Caco-2 (cell line): Measurements from ENCODE around the gene KRT15. TPM values are rescaled to one million over a fixed set of nuclear protein-coding genes. Genes with fewer than 3 reads are reported as not detected.

Experiments used
- BruUV-seq: library from RNA; stranded (reverse); fragments of 400-500 nt; replicated peaks from 2 replicates; lab custom pipeline; 2021; lab: Mats Ljungman, UMichigan
- CTCF ChIA-PET: fragments of 300-600 bp; sonication (Branson Sonifier 250); formaldehyde crosslinking; loops from one replicate; lab custom pipeline; 2022; ENCODE audit warnings: antibody characterized with exemption; lab: Charles Lee
- POLR2A ChIA-PET: fragments of 300-600 bp; sonication (Branson Sonifier 250); formaldehyde crosslinking; loops from one replicate; lab custom pipeline; 2022; ENCODE audit warnings: antibody characterized with exemption; lab: Charles Lee
- DNase-seq, 2 experiments: peaks; one replicate each; pipeline versions ENCODE4 v3.0.0 to v3.0.0-alpha.2; 2020 to 2022
- H3K27me3 ChIP-seq: replicated peaks from 2 replicates; pipeline ENCODE4 v1.6.0; 2011; ENCODE audit warnings: low read length; ENCODE audit not compliant: control insufficient read depth, insufficient read depth
- H3K36me3 ChIP-seq: 2 replicates; pipeline ENCODE4 v1.5.1; 2011; ENCODE audit warnings: low read length; ENCODE audit not compliant: control insufficient read depth, insufficient read depth
- H3K4me1 ChIP-seq: fragments of 250-450 bp; sonication (Bioruptor Pico); 2 replicates; pipeline ENCODE4 v1.5.1; 2020; ENCODE audit warnings: mild to moderate bottlenecking
- H3K4me3 ChIP-seq: 2 replicates; pipeline ENCODE4 v1.5.1; 2011; ENCODE audit warnings: low read depth, mild to moderate bottlenecking, control low read depth, low read length
- H3K9me3 ChIP-seq: fragments of 250-450 bp; sonication (Bioruptor Pico); 2 replicates; pipeline ENCODE4 v1.5.1; 2020; ENCODE audit warnings: mild to moderate bottlenecking, moderate library complexity
- H3K27ac Mint-ChIP-seq: one replicate; pipeline ENCODE4 v1.8.0; 2022; ENCODE audit warnings: mixed read lengths; ENCODE audit not compliant: unreplicated experiment
- H3K27me3 Mint-ChIP-seq: one replicate; pipeline ENCODE4 v1.8.0; 2022; ENCODE audit warnings: mixed read lengths; ENCODE audit not compliant: insufficient read depth, unreplicated experiment
- H3K36me3 Mint-ChIP-seq: one replicate; pipeline ENCODE4 v1.8.0; 2022; ENCODE audit warnings: mild to moderate bottlenecking, mixed read lengths; ENCODE audit not compliant: insufficient read depth, unreplicated experiment
- H3K4me1 Mint-ChIP-seq: one replicate; pipeline ENCODE4 v1.8.0; 2022; ENCODE audit warnings: low read depth, mixed read lengths; ENCODE audit not compliant: unreplicated experiment
- H3K4me3 Mint-ChIP-seq: one replicate; pipeline ENCODE4 v1.8.0; 2022; ENCODE audit warnings: mild to moderate bottlenecking, moderate library complexity, mixed read lengths; ENCODE audit not compliant: unreplicated experiment
- H3K9me3 Mint-ChIP-seq: one replicate; pipeline ENCODE4 v1.8.0; 2022; ENCODE audit warnings: mixed read lengths; ENCODE audit not compliant: unreplicated experiment
- intact Hi-C: fragments of 100-400 bp; cut with micrococcal nuclease; formaldehyde crosslinking; loops from one replicate; pipeline ENCODE4 v1.10.0; 2022; ENCODE audit not compliant: unreplicated experiment
- total RNA-seq: library from RNA; stranded (reverse); gene quantifications from 2 replicates; pipeline ENCODE4 v1.2.3, GENCODE V29; 2022
- TF ChIP-seq, protein P1 (sequence below), 2 experiments: fragments of 200-600 bp in 1 of 2; IDR thresholded peaks; 1 replicate in 1 of 2; 2 replicates in 1 of 2; pipeline versions ENCODE4 v1.5.1 to v1.8.0; 2011 to 2022; ENCODE audit warnings: antibody characterized with exemption in 1 of 2, control low read depth in 1 of 2, inconsistent platforms in 1 of 2, low read depth in 1 of 2, low read length in 1 of 2, mild to moderate bottlenecking in 1 of 2, moderate library complexity in 1 of 2; ENCODE audit not compliant: insufficient read depth in 1 of 2, severe bottlenecking in 1 of 2, unreplicated experiment in 1 of 2

KRT15 gene
- total RNA-seq, 1 experiment from 2014 or later, result 5.3 TPM

DNA sequence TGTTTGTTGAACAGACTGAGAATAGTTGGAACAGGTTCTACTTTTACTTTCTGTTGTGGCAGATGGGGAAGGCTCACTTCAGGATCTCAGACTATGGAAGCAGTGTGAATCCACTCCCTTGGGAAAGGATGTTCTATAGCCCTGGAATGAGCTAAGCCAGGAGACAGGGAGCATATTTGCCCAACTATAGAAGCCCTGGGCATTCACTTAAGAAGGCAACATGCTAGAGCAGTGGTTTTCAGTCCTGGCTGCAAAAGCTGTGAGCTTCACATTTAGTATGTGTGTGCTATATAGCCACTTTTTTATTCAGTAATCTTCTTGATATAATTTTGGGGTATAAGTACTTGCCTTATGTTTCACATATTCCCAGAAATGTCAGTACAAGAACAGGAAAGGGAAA is 50.3 kb downstream of the KRT15 start:
- TF ChIP-seq, protein P1, sequence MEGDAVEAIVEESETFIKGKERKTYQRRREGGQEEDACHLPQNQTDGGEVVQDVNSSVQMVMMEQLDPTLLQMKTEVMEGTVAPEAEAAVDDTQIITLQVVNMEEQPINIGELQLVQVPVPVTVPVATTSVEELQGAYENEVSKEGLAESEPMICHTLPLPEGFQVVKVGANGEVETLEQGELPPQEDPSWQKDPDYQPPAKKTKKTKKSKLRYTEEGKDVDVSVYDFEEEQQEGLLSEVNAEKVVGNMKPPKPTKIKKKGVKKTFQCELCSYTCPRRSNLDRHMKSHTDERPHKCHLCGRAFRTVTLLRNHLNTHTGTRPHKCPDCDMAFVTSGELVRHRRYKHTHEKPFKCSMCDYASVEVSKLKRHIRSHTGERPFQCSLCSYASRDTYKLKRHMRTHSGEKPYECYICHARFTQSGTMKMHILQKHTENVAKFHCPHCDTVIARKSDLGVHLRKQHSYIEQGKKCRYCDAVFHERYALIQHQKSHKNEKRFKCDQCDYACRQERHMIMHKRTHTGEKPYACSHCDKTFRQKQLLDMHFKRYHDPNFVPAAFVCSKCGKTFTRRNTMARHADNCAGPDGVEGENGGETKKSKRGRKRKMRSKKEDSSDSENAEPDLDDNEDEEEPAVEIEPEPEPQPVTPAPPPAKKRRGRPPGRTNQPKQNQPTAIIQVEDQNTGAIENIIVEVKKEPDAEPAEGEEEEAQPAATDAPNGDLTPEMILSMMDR (IDR thresholded peaks at IDR 0.05; ENCODE audit: insufficient read depth in 1 of 2, low read depth in 1 of 2, low read length in 1 of 2, severe bottlenecking in 1 of 2, unreplicated experiment in 1 of 2), result no peak
- Mint-ChIP-seq H3K36me3 (no peaks in the 10 kb centered on the region), H3K27me3 (no peaks in the 10 kb centered on the region), H3K27ac (no peak overlapping the region), H3K4me1 (no peaks in the 10 kb centered on the region), H3K4me3 (no peak overlapping the region), H3K9me3 (peaks cover 10% of the 10 kb centered on the region)
- no peaks in the 10 kb centered on the region for H3K36me3 ChIP-seq
- no peak overlapping the region for H3K4me3 ChIP-seq
- H3K4me1 ChIP-seq, result no peaks in the 10 kb centered on the region
- POLR2A ChIA-PET, result no interaction called here
- H3K27me3 ChIP-seq, result no peaks in the 10 kb centered on the region
- H3K9me3 ChIP-seq, result peaks cover 6% of the 10 kb centered on the region
- no peak for DNase-seq
- intact Hi-C loops, result no loop called here
- CTCF ChIA-PET, result no interaction called here
- no TSS peak for BruUV-seq

DNA sequence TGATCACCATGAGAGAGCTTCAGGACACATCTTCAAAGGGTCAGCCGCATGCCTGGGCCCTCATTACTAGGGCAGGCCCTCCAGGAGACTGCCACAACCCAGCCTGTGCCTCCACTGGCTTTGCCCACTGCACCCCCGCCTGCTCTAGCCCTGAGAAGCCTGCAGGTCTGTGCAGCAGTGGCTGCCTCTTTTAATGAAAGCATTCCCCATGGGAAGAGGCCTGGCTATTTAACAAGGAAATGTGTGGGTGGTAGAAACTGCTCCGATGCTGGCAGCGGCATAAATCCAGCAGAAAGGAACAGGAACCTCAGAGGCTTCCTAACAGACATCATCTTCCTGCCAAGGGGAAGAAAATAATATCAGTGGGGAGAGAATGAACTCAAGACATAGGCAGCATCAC is 51.1 kb downstream of the KRT15 start:
- Mint-ChIP-seq H3K4me1 (no peaks in the 10 kb centered on the region), H3K4me3 (no peak overlapping the region), H3K9me3 (peaks cover 10% of the 10 kb centered on the region), H3K27ac (no peak overlapping the region), H3K27me3 (no peaks in the 10 kb centered on the region), H3K36me3 (no peaks in the 10 kb centered on the region)
- H3K27me3 ChIP-seq, result no peaks in the 10 kb centered on the region
- TF ChIP-seq, protein P1 (IDR thresholded peaks at IDR 0.05; ENCODE audit: insufficient read depth in 1 of 2, low read depth in 1 of 2, low read length in 1 of 2, severe bottlenecking in 1 of 2, unreplicated experiment in 1 of 2), result no peak
- no peaks in the 10 kb centered on the region for H3K4me1 ChIP-seq
- intact Hi-C loops, result no loop called here
- H3K9me3 ChIP-seq, result peaks cover 6% of the 10 kb centered on the region
- no peak overlapping the region for H3K4me3 ChIP-seq
- no peak for DNase-seq
- no peaks in the 10 kb centered on the region for H3K36me3 ChIP-seq
- ChIA-PET CTCF (interaction anchor here (1.1 kb wide), 1 partner anchor 195 kb away, joined by 3 read pairs; no protein-coding TSS in a partner anchor), POLR2A (interaction anchor here (0.6 kb wide), 1 partner anchor 50 kb away, joined by 6 read pairs; no protein-coding TSS in a partner anchor)
- no TSS peak for BruUV-seq

DNA sequence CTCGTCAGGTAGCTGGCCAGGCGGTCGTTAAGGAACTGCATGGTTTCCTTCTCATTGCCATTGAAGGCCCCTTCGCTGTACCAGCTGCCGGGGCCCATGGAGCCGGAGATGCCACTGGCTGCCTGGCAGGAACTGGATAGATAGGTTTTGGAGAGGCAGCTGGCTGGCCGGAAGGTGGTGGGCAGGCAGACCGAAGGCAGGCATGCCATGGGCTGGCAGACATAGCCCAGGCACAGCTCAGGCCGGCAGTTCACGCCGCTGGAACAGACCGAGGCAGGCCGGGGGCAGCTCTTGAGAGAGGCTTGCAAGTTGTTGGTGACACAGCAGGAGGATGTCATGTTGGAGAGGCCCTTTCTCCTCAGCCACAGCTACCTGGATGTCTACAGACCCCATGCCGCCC is 51.7 kb downstream of the KRT15 start, which contains the start of gene KRT32:
TSS of gene KRT32 (minus strand) at position 399 of the 400 bp plus-strand sequence. CDS start at position 338, 61 bp downstream.
- CTCF ChIA-PET, result interaction anchor here (1.1 kb wide), 1 partner anchor 196 kb away, joined by 3 read pairs; no protein-coding TSS in a partner anchor
- Mint-ChIP-seq H3K27me3 (no peaks in the 10 kb centered on the region), H3K27ac (no peak within 1 kb of the TSS), H3K4me3 (no peak within 1 kb of the TSS), H3K4me1 (no peaks in the 10 kb centered on the region), H3K36me3 (no peaks in the 10 kb centered on the region), H3K9me3 (peaks cover 10% of the 10 kb centered on the region)
- intact Hi-C loops, result no loop called here
- TF ChIP-seq, protein P1 (IDR thresholded peaks at IDR 0.05; ENCODE audit: insufficient read depth in 1 of 2, low read depth in 1 of 2, low read length in 1 of 2, severe bottlenecking in 1 of 2, unreplicated experiment in 1 of 2), result no peak
- no peak within 1 kb of the TSS for H3K4me3 ChIP-seq
- H3K4me1 ChIP-seq, result no peaks in the 10 kb centered on the region
- no peak for DNase-seq
- POLR2A ChIA-PET, result no interaction called here
- no peaks in the 10 kb centered on the region for H3K36me3 ChIP-seq
- BruUV-seq, result no TSS peak
- H3K27me3 ChIP-seq, result no peaks in the 10 kb centered on the region
- H3K9me3 ChIP-seq, result peaks cover 6% of the 10 kb centered on the region
